IMR-90 (cell line): ENCODE data around the gene SLC9A5. TPM values are rescaled to one million over a fixed set of nuclear protein-coding genes. Genes with fewer than 3 reads are reported as not detected.

Experiments
- ATAC-seq: fragments of 200-7000 bp; cut with Tn5 transposase; 2 replicates; pipeline ENCODE4 v1.9.1; 2020; ENCODE audit warnings: low read depth, mild to moderate bottlenecking, moderate library complexity
- BruUV-seq: library from RNA; stranded (reverse); fragments of 400-500 nt; replicated peaks from 2 replicates; lab custom pipeline; 2021; lab: Mats Ljungman, UMichigan
- CTCF ChIA-PET: fragments of 300-600 bp; formaldehyde crosslinking; extraction: SDS; loops from one replicate; lab custom pipeline; 2021; ENCODE audit warnings: antibody characterized with exemption; lab: Yijun Ruan, JAX
- POLR2A ChIA-PET: fragments of 300-600 bp; sonication (Branson Sonifier 250); formaldehyde crosslinking; loops from one replicate; lab custom pipeline; 2022; ENCODE audit warnings: antibody characterized with exemption; ENCODE audit not compliant: unreplicated experiment; lab: Charles Lee
- DNase-seq: peaks from one replicate; pipeline ENCODE4 v3.0.0; 2013
- H2AFZ ChIP-seq: replicated peaks from 2 replicates; pipeline ENCODE3; 2013; ENCODE audit warnings: low read length, mild to moderate bottlenecking; ENCODE audit not compliant: poor library complexity
- H2AK5ac ChIP-seq: 2 replicates; pipeline ENCODE4 v1.6.1; 2013; ENCODE audit warnings: low read depth, low read length, inconsistent platforms
- H2AK9ac ChIP-seq: replicated peaks from 2 replicates; pipeline ENCODE3; 2013; ENCODE audit warnings: mild to moderate bottlenecking, low read depth, low read length, moderate library complexity; ENCODE audit not compliant: poor library complexity
- H2BK120ac ChIP-seq: 2 replicates; pipeline ENCODE4 v1.6.1; 2013; ENCODE audit warnings: low read depth, low read length, inconsistent platforms
- H2BK15ac ChIP-seq: 3 replicates; pipeline ENCODE4 v1.6.1; 2013; ENCODE audit warnings: low read depth, low read length, inconsistent platforms
- H2BK20ac ChIP-seq: 2 replicates; pipeline ENCODE4 v1.6.1; 2013; ENCODE audit warnings: low read depth, mild to moderate bottlenecking, inconsistent platforms, low read length, moderate library complexity
- H2BK5ac ChIP-seq: 2 replicates; pipeline ENCODE4 v1.6.1; 2013; ENCODE audit warnings: mild to moderate bottlenecking, low read depth, low read length, inconsistent platforms; ENCODE audit not compliant: poor library complexity, severe bottlenecking
- H3K14ac ChIP-seq: replicated peaks from 2 replicates; pipeline ENCODE4 v1.6.1; 2013; ENCODE audit warnings: low read depth, low read length, inconsistent platforms
- H3K18ac ChIP-seq: 2 replicates; pipeline ENCODE4 v1.6.1; 2013; ENCODE audit warnings: low read depth, low read length, control low read depth
- H3K23ac ChIP-seq: 2 replicates; pipeline ENCODE4 v1.6.1; 2013; ENCODE audit warnings: low read depth, low read length, inconsistent platforms
- H3K27ac ChIP-seq: 2 replicates; pipeline ENCODE4 v1.5.1; 2013; ENCODE audit warnings: mild to moderate bottlenecking, control low read depth, low read length; ENCODE audit not compliant: insufficient read depth
- H3K27me3 ChIP-seq: 2 replicates; pipeline ENCODE4 v1.6.1; 2013; ENCODE audit warnings: low read length; ENCODE audit not compliant: control insufficient read depth, insufficient read depth
- H3K36me3 ChIP-seq: 2 replicates; pipeline ENCODE4 v1.6.1; 2013; ENCODE audit warnings: low read length, mixed read lengths; ENCODE audit not compliant: control insufficient read depth, insufficient read depth
- H3K4ac ChIP-seq: 2 replicates; pipeline ENCODE4 v1.6.1; 2013; ENCODE audit warnings: low read depth, low read length, inconsistent platforms
- H3K4me1 ChIP-seq: 2 replicates; pipeline ENCODE4 v1.6.1; 2013; ENCODE audit warnings: low read length, mixed read lengths; ENCODE audit not compliant: control insufficient read depth, insufficient read depth
- H3K4me2 ChIP-seq: 2 replicates; pipeline ENCODE4 v1.6.1; 2013; ENCODE audit warnings: low read depth, mild to moderate bottlenecking, control low read depth, low read length, moderate library complexity
- H3K4me3 ChIP-seq: 2 replicates; pipeline ENCODE4 v1.5.1; 2013; ENCODE audit warnings: low read depth, mild to moderate bottlenecking, control low read depth, low read length, moderate library complexity; ENCODE audit not compliant: insufficient read depth
- H3K56ac ChIP-seq: 2 replicates; pipeline ENCODE4 v1.6.1; 2013; ENCODE audit warnings: low read length, inconsistent platforms; ENCODE audit not compliant: insufficient read depth; ENCODE audit errors: extremely low read depth
- H3K79me1 ChIP-seq, 2 experiments: 2 replicates each; pipeline ENCODE4 v1.6.1; 2013; ENCODE audit warnings: low read length in 2 of 2, inconsistent platforms in 1 of 2, low read depth in 1 of 2
- H3K9ac ChIP-seq: 2 replicates; pipeline ENCODE4 v1.6.1; 2013; ENCODE audit warnings: low read depth, low read length, control low read depth
- H3K9me1 ChIP-seq: 2 replicates; pipeline ENCODE4 v1.6.1; 2013; ENCODE audit warnings: low read length, inconsistent platforms; ENCODE audit not compliant: insufficient read depth
- H3K9me3 ChIP-seq: 2 replicates; pipeline ENCODE4 v1.6.1; 2013; ENCODE audit warnings: low read length; ENCODE audit not compliant: control insufficient read depth, insufficient read depth
- H4K20me1 ChIP-seq: 2 replicates; pipeline ENCODE4 v1.6.1; 2013; ENCODE audit warnings: low read length, inconsistent platforms; ENCODE audit not compliant: insufficient read depth
- H4K5ac ChIP-seq: 2 replicates; pipeline ENCODE4 v1.6.1; 2013; ENCODE audit warnings: mild to moderate bottlenecking, low read depth, low read length, control low read depth
- H4K8ac ChIP-seq, 2 experiments: 2 replicates each; pipeline ENCODE4 v1.6.1; 2013; ENCODE audit warnings: low read depth in 2 of 2, low read length in 2 of 2, control low read depth in 1 of 2, inconsistent platforms in 1 of 2
- H4K91ac ChIP-seq: 2 replicates; pipeline ENCODE4 v1.6.1; 2013; ENCODE audit warnings: low read depth, low read length, inconsistent platforms; ENCODE audit not compliant: insufficient read depth
- BHLHE40 ChIP-seq: fragments of 150-350 bp; IDR thresholded peaks from 2 replicates; pipeline ENCODE4 v1.6.1; 2016; ENCODE audit warnings: mild to moderate bottlenecking, low read depth, low read length
- CEBPB ChIP-seq: IDR thresholded peaks from 2 replicates; pipeline ENCODE4 v1.6.1; 2012; ENCODE audit warnings: low read depth, low read length, improper control_type of control experiment
- MAZ ChIP-seq: IDR thresholded peaks from 2 replicates; pipeline ENCODE4 v1.6.1; 2012; ENCODE audit warnings: low read depth, mild to moderate bottlenecking, low read length, improper control_type of control experiment, moderate library complexity, borderline replicate concordance
- POLR2A ChIP-seq: IDR thresholded peaks from 2 replicates; pipeline ENCODE4 v1.6.1; 2012; ENCODE audit warnings: mild to moderate bottlenecking, low read depth, low read length
- RAD21 ChIP-seq: IDR thresholded peaks from 2 replicates; pipeline ENCODE4 v1.6.1; 2012; ENCODE audit warnings: low read length, improper control_type of control experiment
- RCOR1 ChIP-seq: IDR thresholded peaks from 2 replicates; pipeline ENCODE4 v1.6.1; 2012; ENCODE audit warnings: mild to moderate bottlenecking, low read length, improper control_type of control experiment; ENCODE audit not compliant: insufficient replicate concordance
- RFX5 ChIP-seq: IDR thresholded peaks from 2 replicates; pipeline ENCODE4 v1.8.0; 2012; ENCODE audit warnings: low read depth, mild to moderate bottlenecking, low read length, moderate library complexity
- SMC3 ChIP-seq: fragments of 150-350 bp; IDR thresholded peaks from 2 replicates; pipeline ENCODE4 v1.6.1; 2016; ENCODE audit warnings: low read depth, mild to moderate bottlenecking, antibody characterized with exemption, low read length, moderate library complexity
- WGBS, 2 experiments: methylation state at CpG; one replicate each; pipeline versions ENCODE4 v1.1.5 to v1.1.7; 2013; ENCODE audit warnings: missing lambda C conversion rate in 2 of 2; ENCODE audit not compliant: insufficient read length in 1 of 2; ENCODE audit errors: extremely low coverage in 2 of 2; 5-methylcytosine and 5-hydroxymethylcytosine counted together
- dilution Hi-C: fragments of 300-500 bp; cut with HindIII; formaldehyde crosslinking; loops from one replicate; pipeline ENCODE4 v1.14.3; 2018; ENCODE audit warnings: low sequenced_read_pairs; ENCODE audit not compliant: unreplicated experiment
- in situ Hi-C: fragments of 300-500 bp; cut with MboI; formaldehyde crosslinking; loops from 3 replicates; pipeline ENCODE4 v1.14.3; 2019; ENCODE audit warnings: low sequenced_read_pairs, inconsistent platforms, mixed read lengths
- intact Hi-C: fragments of 100-400 bp; cut with micrococcal nuclease; formaldehyde crosslinking; loops from 2 replicates; pipeline ENCODE4 v1.10.0; 2022
- polyA plus RNA-seq, 3 experiments: library from polyadenylated mRNA; depleted of rRNA; stranded (reverse); fragments of >200 nt; gene quantifications; 2 replicates each; pipeline ENCODE4 v1.2.3, GENCODE V29; 2012; ENCODE audit warnings: low replicate concordance in 1 of 3
- total RNA-seq: library from RNA; depleted of rRNA; stranded (reverse); fragments of >200 nt; gene quantifications from 2 replicates; pipeline ENCODE4 v1.2.3, GENCODE V29; 2012
- TF ChIP-seq, protein P1 (sequence below): conservative IDR thresholded peaks from 2 replicates; pipeline ENCODE4 v1.5.1; 2012; ENCODE audit warnings: mild to moderate bottlenecking, low read depth, low read length, improper control_type of control experiment
- TF ChIP-seq, protein P2 (sequence below): fragments of 150-350 bp; IDR thresholded peaks from 2 replicates; pipeline ENCODE4 v1.6.1; 2017; ENCODE audit warnings: mild to moderate bottlenecking, antibody characterized with exemption, low read length, low read depth

Gene SLC9A5
- total and polyA plus RNA-seq, 2 of the 4 experiments (the other 2 are of a cell fraction) = 1.8 to 5.7 TPM

DNA sequence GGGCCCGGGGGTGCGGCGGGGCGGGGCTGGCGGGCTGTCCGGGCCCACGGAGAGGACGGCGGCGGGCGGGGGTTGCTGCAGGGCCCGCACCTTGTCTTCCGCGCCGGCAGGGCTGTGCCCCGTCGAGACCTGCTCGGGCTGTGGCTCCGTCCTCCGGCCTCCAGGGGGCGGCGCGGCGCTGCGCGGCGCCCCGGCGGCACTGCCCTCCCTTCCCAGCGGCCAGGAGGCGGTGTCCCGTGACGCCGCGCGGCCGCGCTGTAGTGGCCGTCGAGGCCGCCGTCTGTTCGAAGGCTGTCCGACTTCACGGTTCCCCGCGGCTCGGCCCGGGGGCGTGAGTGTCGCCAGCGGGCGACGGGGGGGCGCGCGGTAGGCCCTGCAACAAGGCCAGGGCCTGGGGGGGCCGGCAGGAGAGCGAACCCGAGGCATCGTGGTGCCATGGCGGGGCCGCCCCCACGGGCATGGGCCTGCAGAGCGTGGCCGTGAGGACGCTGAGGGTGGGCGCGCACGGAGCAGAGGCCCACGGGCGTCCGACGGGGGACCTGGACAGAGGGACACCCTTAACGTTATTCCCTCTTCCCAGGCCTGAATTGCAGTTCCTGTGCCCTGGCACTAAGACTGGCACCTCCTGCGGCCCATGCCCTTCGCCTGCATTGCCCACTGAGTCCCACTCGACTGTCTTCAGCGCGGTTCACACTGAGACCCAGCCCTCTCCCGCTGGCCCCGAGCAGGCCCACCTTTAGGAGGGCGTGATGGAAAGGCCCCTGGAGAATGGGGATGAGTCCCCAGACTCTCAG lies 30.7 kb downstream of the SLC9A5 start, which contains the start of gene PLEKHG4:
Gene PLEKHG4, plus strand, starts transcription at position 237 of the 794 bp plus-strand sequence. Its CDS starts 513 bp downstream, at position 750.
- BruUV-seq = no TSS peak
- H2AFZ ChIP-seq = peak within 1 kb of the TSS; percentile 92
- peak within 1 kb of the TSS; percentile 87 for H3K4me2 ChIP-seq

More for the DNA sequence above, 30.7 kb downstream of the SLC9A5 start, which contains the start of gene PLEKHG4:
- CTCF ChIA-PET = no interaction called here
- POLR2A ChIA-PET = no interaction called here
- ATAC-seq = peak; percentile 73
- H2BK20ac ChIP-seq = peak within 1 kb of the TSS; percentile 99
- dilution Hi-C loops = no loop called here
- H2BK120ac ChIP-seq = peak within 1 kb of the TSS; percentile 99
- intact Hi-C loops = no loop called here
- H3K36me3 ChIP-seq = 0 out of 2 replicates have a peak, but pooled peaks cover 3% of the 10 kb centered on the region
- H3K4ac ChIP-seq = peak within 1 kb of the TSS; percentile 99
- peak within 1 kb of the TSS; percentile 45 for H3K4me3 ChIP-seq
- no peaks in the 10 kb centered on the region for H3K27me3 ChIP-seq
- 0 out of 2 replicates have a peak, but pooled peaks cover 4% of the 10 kb centered on the region for H4K20me1 ChIP-seq
- peak within 1 kb of the TSS; percentile 89 for H3K23ac ChIP-seq
- H3K9me1 ChIP-seq = peaks cover 29% of the 10 kb centered on the region
- peak within 1 kb of the TSS; percentile 82 for H3K9ac ChIP-seq
- peak within 1 kb of the TSS; percentile 98 for H2AK5ac ChIP-seq
- H3K9me3 ChIP-seq = no peaks in the 10 kb centered on the region
- DNase-seq = peak; percentile 66
- 29% methylated on average over 23 of the region's 83 CpGs; no CpG with 5 or more reads in 1 of the 2 experiments for WGBS, 2 experiments
- peak within 1 kb of the TSS; percentile 92 for H3K56ac ChIP-seq
- H4K5ac ChIP-seq = peak within 1 kb of the TSS; percentile 62
- peak within 1 kb of the TSS; percentile 97 for H4K91ac ChIP-seq
- H4K8ac ChIP-seq = peak within 1 kb of the TSS; percentile 79 to 92
- H3K27ac ChIP-seq = peak within 1 kb of the TSS; percentile 91
- peaks cover 26% of the 10 kb centered on the region for H3K4me1 ChIP-seq
- H3K14ac ChIP-seq = peak within 1 kb of the TSS; percentile 95
- H3K18ac ChIP-seq = peak within 1 kb of the TSS; percentile 66
- peak within 1 kb of the TSS; percentile 95 for H2BK5ac ChIP-seq
- TF ChIP-seq POLR2A (peak; percentile 39), CEBPB (no peak), RCOR1 (no peak), MAZ (peak; percentile 63; the same call in 1 of the 2 replicates), RFX5 (no peak), BHLHE40 (peak; percentile 67), SMC3 (peak; percentile 68), RAD21 (peak; percentile 75)
- TF ChIP-seq, protein P1, sequence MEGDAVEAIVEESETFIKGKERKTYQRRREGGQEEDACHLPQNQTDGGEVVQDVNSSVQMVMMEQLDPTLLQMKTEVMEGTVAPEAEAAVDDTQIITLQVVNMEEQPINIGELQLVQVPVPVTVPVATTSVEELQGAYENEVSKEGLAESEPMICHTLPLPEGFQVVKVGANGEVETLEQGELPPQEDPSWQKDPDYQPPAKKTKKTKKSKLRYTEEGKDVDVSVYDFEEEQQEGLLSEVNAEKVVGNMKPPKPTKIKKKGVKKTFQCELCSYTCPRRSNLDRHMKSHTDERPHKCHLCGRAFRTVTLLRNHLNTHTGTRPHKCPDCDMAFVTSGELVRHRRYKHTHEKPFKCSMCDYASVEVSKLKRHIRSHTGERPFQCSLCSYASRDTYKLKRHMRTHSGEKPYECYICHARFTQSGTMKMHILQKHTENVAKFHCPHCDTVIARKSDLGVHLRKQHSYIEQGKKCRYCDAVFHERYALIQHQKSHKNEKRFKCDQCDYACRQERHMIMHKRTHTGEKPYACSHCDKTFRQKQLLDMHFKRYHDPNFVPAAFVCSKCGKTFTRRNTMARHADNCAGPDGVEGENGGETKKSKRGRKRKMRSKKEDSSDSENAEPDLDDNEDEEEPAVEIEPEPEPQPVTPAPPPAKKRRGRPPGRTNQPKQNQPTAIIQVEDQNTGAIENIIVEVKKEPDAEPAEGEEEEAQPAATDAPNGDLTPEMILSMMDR = peak; percentile 88
- TF ChIP-seq, protein P2, sequence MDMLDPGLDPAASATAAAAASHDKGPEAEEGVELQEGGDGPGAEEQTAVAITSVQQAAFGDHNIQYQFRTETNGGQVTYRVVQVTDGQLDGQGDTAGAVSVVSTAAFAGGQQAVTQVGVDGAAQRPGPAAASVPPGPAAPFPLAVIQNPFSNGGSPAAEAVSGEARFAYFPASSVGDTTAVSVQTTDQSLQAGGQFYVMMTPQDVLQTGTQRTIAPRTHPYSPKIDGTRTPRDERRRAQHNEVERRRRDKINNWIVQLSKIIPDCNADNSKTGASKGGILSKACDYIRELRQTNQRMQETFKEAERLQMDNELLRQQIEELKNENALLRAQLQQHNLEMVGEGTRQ = peak; percentile 61
- in situ Hi-C loops = no loop called here
- peaks cover 13 to 33% of the 10 kb centered on the region in 2 experiments; a peak in 3 of 4 replicates for H3K79me1 ChIP-seq
- peak within 1 kb of the TSS; percentile 94 for H2BK15ac ChIP-seq
- H2AK9ac ChIP-seq = peak within 1 kb of the TSS; percentile 94
